HG02678 (cell line): ENCODE results near the gene AKAP9.
A peak's percentile ranks its signal among the peaks of the same experiment; 100 is the strongest.
"Not testable (repeated sequence)": the region's sequence is repeated elsewhere in the genome, so short reads cannot be mapped to it uniquely, and the experiment has no call there.

Experiments used
- ATAC-seq: cut with Tn5 transposase; IDR thresholded peaks from one replicate; pipeline ENCODE4 v1.9.1; 2021; ENCODE audit warnings: mild to moderate bottlenecking, moderate library complexity; ENCODE audit not compliant: unreplicated experiment

AKAP9 gene

GRCh38 chr7:92057375-92057774 lies 116.7 kb downstream of the AKAP9 start:
- ATAC-seq = no peak

- ATAC-seq = no peak
Observed at GRCh38 chr7:92058040-92058439, 117.4 kb downstream of the AKAP9 start.

DNA sequence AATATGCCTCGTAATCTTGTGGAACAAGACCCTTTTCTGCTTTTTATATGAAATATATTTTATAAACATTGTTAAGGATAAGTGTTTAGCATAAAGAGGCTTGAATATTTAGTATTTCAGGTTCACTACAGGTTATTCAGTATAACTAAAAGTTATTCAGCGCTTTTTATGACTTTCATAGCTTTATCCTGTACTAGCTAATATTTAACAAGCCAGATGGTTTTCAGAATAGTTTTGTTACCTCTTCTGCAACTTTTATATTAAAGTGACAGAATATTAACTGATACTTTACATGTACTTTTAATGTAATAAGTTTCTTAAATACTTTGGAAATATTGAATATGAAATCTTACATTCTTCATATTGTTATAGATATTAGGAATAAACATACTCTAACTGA lies 118.2 kb downstream of the AKAP9 start:
- ATAC-seq = no peak

- ATAC-seq = no peak
Observed at GRCh38 chr7:92061154-92061553, 120.5 kb downstream of the AKAP9 start.

- ATAC-seq = no peak
Observed at GRCh38 chr7:92064438-92065029, 123.9 kb downstream of the AKAP9 start.

DNA sequence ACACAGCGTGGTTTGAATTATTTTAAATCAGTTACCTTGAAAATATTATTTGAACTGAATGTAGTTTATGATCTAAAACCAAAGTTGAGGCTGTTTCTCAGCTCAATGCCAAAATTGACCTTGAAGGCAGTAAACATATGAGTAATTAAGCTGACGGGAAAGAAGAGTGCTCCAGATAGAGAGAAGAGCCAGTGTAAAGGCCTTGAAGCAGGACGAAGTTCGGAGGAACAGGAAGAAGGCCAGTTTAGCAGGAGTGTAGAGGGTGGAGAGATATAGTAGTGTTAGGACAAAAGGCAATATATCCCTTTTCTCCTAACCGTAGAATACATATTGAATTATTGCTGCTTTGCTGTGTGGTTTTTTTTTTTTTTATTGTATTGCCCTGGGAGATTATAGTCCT lies 130.4 kb downstream of the AKAP9 start:
- ATAC-seq = no peak

- no peak for ATAC-seq
Observed at GRCh38 chr7:92072121-92072520, 131.5 kb downstream of the AKAP9 start.

DNA sequence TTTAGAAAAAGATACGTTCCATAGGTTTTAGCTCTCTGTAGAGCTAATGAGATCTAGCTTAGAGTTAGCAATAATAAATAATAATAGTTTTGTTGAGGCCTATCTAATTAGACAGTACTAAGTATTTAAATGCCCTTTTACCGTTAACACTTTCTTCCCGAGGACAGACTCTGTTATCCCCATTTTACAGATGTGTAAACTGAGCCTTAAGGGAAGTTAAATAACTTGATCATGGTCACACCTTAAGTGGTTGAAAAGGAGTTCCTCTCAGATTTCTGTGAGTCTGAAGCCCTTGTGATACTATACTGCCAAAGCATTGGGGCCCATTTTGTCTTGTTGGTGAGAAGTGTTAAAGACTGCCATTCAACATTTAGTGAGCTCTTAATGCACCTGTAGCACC lies 132.0 kb downstream of the AKAP9 start:
- ATAC-seq = no peak

GRCh38 chr7:92075455-92076158 lies 134.9 kb downstream of the AKAP9 start:
- ATAC-seq = peak; percentile 66

GRCh38 chr7:92076509-92076908 lies 135.8 kb downstream of the AKAP9 start:
- no peak for ATAC-seq

DNA sequence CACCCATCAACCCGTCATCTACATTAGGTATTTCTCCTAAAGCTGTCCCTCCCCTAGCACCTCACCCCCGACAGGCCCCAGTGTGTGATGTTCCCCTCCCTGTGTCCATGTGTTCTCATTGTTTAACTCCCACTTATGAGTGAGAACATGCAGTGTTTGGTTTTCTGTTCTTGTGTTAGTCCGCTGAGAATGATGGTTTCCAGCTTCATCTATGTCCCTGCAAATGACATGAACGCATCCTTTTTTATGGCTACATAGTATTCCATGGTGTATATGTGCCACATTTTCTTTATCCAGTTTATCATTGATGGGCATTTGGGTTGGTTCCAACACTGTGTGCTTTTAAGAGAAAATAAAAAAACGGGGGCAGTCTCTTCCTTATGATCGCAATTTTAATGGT lies 143.3 kb downstream of the AKAP9 start:
- ATAC-seq = not testable (repeated sequence)

DNA sequence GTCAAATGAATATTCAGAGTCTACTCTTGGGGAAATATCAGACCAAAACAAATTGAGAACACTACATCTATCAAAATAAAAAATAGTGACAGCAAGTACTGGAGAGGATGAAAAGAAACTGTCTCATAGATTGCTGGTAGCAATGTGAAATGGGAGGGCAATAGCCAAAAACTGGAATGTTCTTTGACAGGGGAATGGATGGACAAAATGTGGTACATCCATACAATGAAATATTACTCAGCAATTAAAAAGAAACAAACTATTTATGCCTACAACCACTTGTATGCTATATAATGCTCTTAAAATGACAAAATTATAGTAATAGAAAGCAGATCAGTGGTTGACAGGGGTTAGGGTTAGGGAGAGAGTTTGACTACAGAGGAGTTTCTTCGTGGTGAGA lies 147.6 kb downstream of the AKAP9 start:
- ATAC-seq = no peak

DNA sequence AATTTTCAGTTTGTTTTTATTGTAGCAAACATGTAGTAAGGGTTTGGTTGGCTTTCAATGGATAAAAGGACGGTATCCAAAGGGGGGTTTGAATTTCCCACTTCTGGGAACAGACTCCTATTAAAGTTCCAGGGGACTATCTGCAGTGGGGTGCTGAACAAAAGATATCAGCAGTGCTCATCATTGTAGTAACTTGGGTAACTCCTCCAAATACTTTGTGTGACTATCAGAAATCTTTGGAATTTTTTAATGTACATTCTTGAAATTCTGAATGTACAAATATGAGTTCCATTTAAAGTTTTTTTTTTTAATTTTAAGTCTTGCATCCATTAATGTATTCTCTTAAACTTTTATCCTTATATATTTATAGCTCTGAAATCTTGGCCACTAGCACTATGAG lies 151.5 kb downstream of the AKAP9 start:
- ATAC-seq = no peak

GRCh38 chr7:92095380-92095779 lies 154.7 kb downstream of the AKAP9 start:
- ATAC-seq = no peak

- ATAC-seq = no peak
Observed at GRCh38 chr7:92100534-92100933, 159.9 kb downstream of the AKAP9 start.

DNA sequence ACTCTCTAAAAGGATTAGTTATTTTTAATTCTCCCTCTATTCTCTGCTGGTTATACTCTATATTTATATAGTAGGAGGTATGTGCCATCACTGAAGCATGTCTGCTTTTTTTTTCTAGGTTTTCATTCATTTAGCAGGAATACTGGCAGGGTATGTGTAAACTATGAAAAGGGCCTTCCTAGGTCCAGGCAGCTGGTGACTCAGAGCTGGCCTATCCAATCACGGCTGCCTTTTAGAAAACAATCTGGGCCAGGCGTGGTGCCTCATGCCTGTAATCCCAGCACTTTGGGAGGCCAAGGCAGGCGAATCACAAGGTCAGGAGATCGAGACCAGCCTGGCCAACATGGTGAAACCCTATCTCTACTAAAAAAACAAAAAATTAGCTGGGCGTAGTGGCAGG lies 162.2 kb downstream of the AKAP9 start:
- not testable (repeated sequence) for ATAC-seq

DNA sequence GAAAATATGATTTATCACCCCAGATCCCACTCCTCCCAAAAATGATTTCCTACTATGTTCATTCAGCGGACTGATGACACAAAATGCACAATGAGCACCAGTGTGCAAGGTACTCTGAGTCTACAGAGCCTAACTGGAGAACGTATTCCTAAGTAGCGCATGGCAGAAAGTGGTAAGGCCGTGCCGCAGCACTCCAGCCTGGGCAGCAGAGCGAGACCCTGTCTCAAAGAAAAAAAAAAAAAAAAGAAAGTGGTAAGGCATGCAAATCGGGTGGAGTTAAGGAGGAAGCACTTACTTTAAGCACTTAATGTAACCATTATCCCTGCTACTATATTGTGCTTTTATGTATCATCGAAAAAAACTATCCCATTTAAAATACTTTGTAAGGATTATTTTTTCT lies 168.2 kb downstream of the AKAP9 start:
- no peak for ATAC-seq

DNA sequence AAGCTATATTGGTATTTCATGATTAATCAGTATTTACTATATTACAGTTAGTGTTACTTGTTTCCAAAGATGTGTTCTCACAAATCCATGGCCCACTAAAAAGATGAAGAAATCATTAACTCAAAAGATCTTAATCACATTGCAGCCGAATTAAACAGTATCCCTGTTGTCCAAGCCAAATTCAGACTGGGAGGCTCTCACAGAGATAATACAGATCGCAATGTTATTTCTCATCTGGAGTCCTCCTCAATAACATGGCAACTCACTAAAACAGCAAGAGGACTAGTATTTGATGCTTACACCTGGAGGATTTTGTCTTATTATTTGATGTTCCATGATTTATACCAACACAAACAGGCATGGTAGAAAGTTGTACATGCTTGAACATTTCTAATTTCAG lies 170.2 kb downstream of the AKAP9 start:
- no peak for ATAC-seq

- ATAC-seq = no peak
Observed at GRCh38 chr7:92115821-92116220, 175.2 kb downstream of the AKAP9 start.

DNA sequence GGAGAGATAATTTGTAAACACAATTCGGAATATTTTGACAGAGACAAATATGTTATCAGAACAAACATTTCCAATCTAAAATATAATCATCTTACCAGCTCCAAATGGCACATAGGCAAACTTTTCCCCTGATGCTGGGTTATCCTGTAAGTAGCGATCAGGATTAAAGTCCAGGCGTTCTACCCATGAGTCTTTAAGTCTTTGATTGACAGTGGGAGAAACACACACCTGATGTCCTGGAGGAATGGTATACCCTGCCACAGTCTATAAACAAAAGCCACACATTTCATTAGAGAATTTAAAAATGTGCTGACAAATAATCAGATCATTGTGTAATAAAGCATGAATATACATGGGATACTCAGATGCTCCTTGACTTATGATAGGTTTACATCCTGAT lies 176.3 kb downstream of the AKAP9 start:
- no peak for ATAC-seq

- ATAC-seq = no peak
Observed at GRCh38 chr7:92119213-92119759, 178.6 kb downstream of the AKAP9 start.

DNA sequence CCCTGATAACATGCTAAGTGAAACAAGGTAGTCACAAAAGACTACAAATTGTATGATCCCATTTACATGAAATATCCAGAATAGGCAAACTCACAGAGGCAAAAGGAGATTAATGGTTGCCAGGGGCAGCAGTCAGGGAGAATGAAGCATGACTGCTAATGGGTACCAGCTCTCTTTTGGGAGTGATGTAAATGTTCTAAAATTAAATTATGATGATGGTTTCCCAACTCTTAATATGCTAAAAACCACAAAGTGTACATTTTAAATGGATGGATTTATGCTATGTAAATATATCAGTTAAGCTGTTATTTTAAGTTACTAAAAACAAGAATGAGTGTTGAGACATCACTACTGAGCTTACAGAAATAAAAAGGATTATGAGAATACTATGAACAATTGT lies 181.0 kb downstream of the AKAP9 start:
- ATAC-seq = no peak

GRCh38 chr7:92131093-92131492 lies 190.4 kb downstream of the AKAP9 start:
- ATAC-seq = no peak
